Ovary (tissue), 3 donors: ENCODE measurements around the gene PTPRN2.

Experiments used
- POLR2A ChIP-seq: fragments of 450-650 bp; IDR thresholded peaks from one replicate; pipeline ENCODE4 v1.6.1; 2017; ENCODE audit warnings: antibody characterized with exemption, mild to moderate bottlenecking, moderate library complexity
- TF ChIP-seq, protein P1 (sequence below), 3 donors: fragments of 450-650 bp in 2 of 3; fragments of 200-600 bp in 1 of 3; IDR thresholded peaks; one replicate each; pipeline versions ENCODE4 v1.5.1 to v1.8.0; 2016 to 2022; ENCODE audit warnings: antibody characterized with exemption in 3 of 3, mild to moderate bottlenecking in 1 of 3
- donor health status: DM: no; HTN: no; CAD: no.

DNA sequence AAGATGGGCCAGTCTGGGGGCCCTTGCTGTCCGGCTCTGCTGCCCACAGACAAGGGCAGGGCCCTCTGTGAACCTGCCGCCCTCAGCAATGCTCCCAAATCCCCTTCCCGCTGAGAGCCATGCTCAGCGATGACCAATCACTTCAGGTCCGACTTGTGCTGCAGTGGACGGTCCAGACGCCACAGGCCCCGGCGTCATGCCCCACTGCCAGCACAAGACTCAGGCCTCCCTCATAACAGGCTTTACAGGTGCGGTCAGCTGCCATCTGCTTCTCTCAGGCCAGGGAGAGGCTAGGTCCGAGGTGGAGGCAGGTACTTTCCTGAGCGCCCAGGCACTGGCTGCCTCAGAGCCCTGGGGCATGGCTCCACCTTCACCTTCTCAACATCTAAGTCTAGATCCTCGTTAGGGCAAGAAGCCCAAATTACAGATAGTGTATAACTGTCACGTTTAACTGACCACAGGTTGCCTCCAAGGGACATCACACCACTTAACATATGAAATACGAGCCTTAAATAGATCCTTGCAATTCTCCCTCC is 393.2 kb downstream of the PTPRN2 start:
- TF ChIP-seq, protein P1, sequence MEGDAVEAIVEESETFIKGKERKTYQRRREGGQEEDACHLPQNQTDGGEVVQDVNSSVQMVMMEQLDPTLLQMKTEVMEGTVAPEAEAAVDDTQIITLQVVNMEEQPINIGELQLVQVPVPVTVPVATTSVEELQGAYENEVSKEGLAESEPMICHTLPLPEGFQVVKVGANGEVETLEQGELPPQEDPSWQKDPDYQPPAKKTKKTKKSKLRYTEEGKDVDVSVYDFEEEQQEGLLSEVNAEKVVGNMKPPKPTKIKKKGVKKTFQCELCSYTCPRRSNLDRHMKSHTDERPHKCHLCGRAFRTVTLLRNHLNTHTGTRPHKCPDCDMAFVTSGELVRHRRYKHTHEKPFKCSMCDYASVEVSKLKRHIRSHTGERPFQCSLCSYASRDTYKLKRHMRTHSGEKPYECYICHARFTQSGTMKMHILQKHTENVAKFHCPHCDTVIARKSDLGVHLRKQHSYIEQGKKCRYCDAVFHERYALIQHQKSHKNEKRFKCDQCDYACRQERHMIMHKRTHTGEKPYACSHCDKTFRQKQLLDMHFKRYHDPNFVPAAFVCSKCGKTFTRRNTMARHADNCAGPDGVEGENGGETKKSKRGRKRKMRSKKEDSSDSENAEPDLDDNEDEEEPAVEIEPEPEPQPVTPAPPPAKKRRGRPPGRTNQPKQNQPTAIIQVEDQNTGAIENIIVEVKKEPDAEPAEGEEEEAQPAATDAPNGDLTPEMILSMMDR (IDR thresholded peaks at IDR 0.05) = no peak
- TF ChIP-seq POLR2A = no peak
